GM18499 (cell line): ENCODE data around the gene MRPS25.

Experiments used
- ATAC-seq: cut with Tn5 transposase; IDR thresholded peaks from one replicate; pipeline ENCODE4 v1.9.1; 2021; ENCODE audit warnings: moderate number of reproducible peaks; ENCODE audit not compliant: insufficient read depth, unreplicated experiment

MRPS25 gene

GRCh38 chr3:15086263-15086662, 21.1 kb upstream of the MRPS25 start:
- ATAC-seq = no peak

- no peak for ATAC-seq
These were observed 18.1 kb upstream of the MRPS25 start for GRCh38 chr3:15083252-15083651.

- no peak for ATAC-seq
These were observed 17.0 kb upstream of the MRPS25 start for GRCh38 chr3:15081960-15082664.

- no peak for ATAC-seq
These were observed 14.0 kb upstream of the MRPS25 start for GRCh38 chr3:15079091-15079490.

GRCh38 chr3:15074500-15074899, 9.4 kb upstream of the MRPS25 start:
- no peak for ATAC-seq

- ATAC-seq = no peak
These were observed 6.6 kb upstream of the MRPS25 start for GRCh38 chr3:15071699-15072098.

GRCh38 chr3:15069441-15069840, 4.3 kb upstream of the MRPS25 start:
- ATAC-seq = no peak

- no peak for ATAC-seq
These were observed 1.4 kb upstream of the MRPS25 start for GRCh38 chr3:15066467-15066866.

- no peak for ATAC-seq
These were observed 464 bp upstream of the MRPS25 start for GRCh38 chr3:15065550-15066007.

GRCh38 chr3:15064299-15064834, 748 bp downstream of the MRPS25 start:
- no peak for ATAC-seq

GRCh38 chr3:15063656-15064286, 1.3 kb downstream of the MRPS25 start:
- no peak for ATAC-seq

GRCh38 chr3:15063238-15063637, 1.9 kb downstream of the MRPS25 start:
- ATAC-seq = no peak

- ATAC-seq = no peak
These were observed 5.1 kb downstream of the MRPS25 start for GRCh38 chr3:15060029-15060428.

- no peak for ATAC-seq
These were observed 8.3 kb downstream of the MRPS25 start for GRCh38 chr3:15056676-15057404.

- ATAC-seq = peak; percentile 34
These were observed 10.0 kb downstream of the MRPS25 start for GRCh38 chr3:15055019-15055557.

GRCh38 chr3:15053541-15053940, 11.6 kb downstream of the MRPS25 start:
- no peak for ATAC-seq

GRCh38 chr3:15052335-15053242, 12.5 kb downstream of the MRPS25 start:
- ATAC-seq = no peak

GRCh38 chr3:15051531-15051930, 13.6 kb downstream of the MRPS25 start:
- peak; percentile 46 for ATAC-seq

- peak; percentile 55 for ATAC-seq
These were observed 14.6 kb downstream of the MRPS25 start for GRCh38 chr3:15050405-15051092.
